ENCODE results near the gene PGBD2. TPM values are rescaled to one million over a fixed set of nuclear protein-coding genes. Genes with fewer than 3 reads are reported as not detected.

PGBD2 gene, protein sequence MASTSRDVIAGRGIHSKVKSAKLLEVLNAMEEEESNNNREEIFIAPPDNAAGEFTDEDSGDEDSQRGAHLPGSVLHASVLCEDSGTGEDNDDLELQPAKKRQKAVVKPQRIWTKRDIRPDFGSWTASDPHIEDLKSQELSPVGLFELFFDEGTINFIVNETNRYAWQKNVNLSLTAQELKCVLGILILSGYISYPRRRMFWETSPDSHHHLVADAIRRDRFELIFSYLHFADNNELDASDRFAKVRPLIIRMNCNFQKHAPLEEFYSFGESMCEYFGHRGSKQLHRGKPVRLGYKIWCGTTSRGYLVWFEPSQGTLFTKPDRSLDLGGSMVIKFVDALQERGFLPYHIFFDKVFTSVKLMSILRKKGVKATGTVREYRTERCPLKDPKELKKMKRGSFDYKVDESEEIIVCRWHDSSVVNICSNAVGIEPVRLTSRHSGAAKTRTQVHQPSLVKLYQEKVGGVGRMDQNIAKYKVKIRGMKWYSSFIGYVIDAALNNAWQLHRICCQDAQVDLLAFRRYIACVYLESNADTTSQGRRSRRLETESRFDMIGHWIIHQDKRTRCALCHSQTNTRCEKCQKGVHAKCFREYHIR
- total RNA-seq (2014; rRNA removed; shearing (Covaris generic); ENCODE audit: low replicate concordance): 6.1 and 6.9 TPM in 2 replicates

DNA sequence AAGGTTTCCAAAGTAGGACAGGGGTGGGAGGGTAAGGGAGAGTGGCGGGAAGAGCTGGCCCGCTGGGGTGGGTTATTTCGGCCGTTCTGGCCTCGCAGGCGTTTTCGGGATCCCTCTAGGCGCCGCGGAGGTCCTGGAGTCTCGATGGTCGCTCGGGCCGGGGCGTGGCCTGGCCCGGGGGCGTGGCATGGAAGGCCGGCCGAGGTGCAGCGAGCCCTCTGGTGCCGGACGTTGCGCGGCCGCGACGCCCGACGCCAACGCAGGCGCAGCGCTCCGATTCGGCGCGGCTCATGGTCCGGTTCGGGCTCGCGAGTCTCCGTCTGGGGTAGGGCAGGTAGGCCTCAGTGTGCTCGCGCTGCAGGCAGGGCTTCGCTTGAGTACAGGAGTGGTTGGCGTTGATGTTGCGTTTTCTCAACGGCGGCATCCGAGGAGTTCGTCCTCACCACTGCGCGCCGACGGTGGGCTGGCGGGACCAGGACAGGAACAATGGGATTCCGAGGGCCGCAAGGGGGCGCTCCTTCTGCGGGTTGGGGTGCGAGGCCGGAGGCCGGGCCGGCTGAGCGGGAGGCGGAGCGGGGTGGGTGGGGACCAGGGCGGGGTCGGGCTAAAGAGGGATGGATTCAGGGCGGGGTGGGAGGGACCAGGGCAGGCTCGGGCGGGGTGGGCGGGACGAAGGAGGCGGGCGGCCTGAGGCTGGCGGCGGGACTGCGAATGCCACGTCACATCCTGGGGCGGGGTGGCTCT is at the start of gene PGBD2:
Gene PGBD2 (plus strand): TSS at position 227 of the 744 bp plus-strand sequence. CDS start 7,628 bp downstream, outside the sequence.
- peaks cover 40% of the 10 kb centered on the region for H3K79me2 ChIP-seq (ENCODE audit: low read length)

DNA sequence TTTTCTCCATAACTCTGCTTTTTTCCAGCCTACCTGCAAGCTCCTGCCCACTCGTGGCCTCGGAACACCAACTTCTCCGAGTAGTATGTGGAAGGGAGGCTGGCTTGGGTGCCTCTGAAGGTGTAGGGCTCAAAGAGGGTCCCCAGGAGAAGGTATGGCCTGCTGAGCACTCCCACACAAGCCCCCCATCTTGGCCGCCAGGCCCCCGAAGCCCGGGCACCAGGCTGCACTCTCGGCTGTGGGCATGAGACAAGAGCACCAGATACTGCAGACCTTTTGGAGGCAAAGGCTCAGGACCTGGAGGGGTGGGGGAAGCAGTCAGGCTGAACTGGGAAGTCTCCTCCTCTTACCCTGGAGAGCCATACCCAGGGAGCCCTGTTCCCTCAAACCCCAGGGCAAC is 48.8 kb upstream of the PGBD2 start:
- H2AFZ ChIP-seq (ENCODE audit: low read length): no peak overlapping the region
- H3K9me2 ChIP-seq (replicated peaks; ENCODE audit: insufficient read depth, low read length): no peaks in the 10 kb centered on the region
- DNase-seq: no peak
- peak overlapping the region; percentile 97 for H3K9ac ChIP-seq (ENCODE audit: low read length)
- peak overlapping the region; percentile 86 for H3K4me2 ChIP-seq (ENCODE audit: low read depth, low read length, poor library complexity, severe bottlenecking)
- H3K36me3 ChIP-seq (ENCODE audit: insufficient read depth, low read length): peaks cover 12% of the 10 kb centered on the region
- no peaks in the 10 kb centered on the region for H4K20me1 ChIP-seq (ENCODE audit: insufficient read depth, low read depth, low read length)
- no peaks in the 10 kb centered on the region for H3K9me3 ChIP-seq (ENCODE audit: low read length)
- peak overlapping the region; percentile 65; the same call in 1 of the 2 replicates for H3K27ac ChIP-seq (ENCODE audit: low read length)
- peaks cover 46% of the 10 kb centered on the region for H3K4me1 ChIP-seq (ENCODE audit: low read length)
- H3K79me2 ChIP-seq (ENCODE audit: low read length): peaks cover 31% of the 10 kb centered on the region
- H3K27me3 ChIP-seq (ENCODE audit: low read length): no peaks in the 10 kb centered on the region
- H3K4me3 ChIP-seq (ENCODE audit: low read length): peak overlapping the region; percentile 86

More for the DNA sequence above, at the start of gene PGBD2:
- H3K27ac ChIP-seq (ENCODE audit: low read length): peak within 1 kb of the TSS; percentile 64
- no peaks in the 10 kb centered on the region for H3K36me3 ChIP-seq (ENCODE audit: insufficient read depth, low read length)
- H3K9me3 ChIP-seq (ENCODE audit: low read length): no peaks in the 10 kb centered on the region
- no peaks in the 10 kb centered on the region for H3K9me2 ChIP-seq (replicated peaks; ENCODE audit: insufficient read depth, low read length)
- H3K4me3 ChIP-seq (ENCODE audit: low read length): peak within 1 kb of the TSS; percentile 79
- peak within 1 kb of the TSS; percentile 86 for H3K4me2 ChIP-seq (ENCODE audit: low read depth, low read length, poor library complexity, severe bottlenecking)
- no peaks in the 10 kb centered on the region for H4K20me1 ChIP-seq (ENCODE audit: insufficient read depth, low read depth, low read length)
- H2AFZ ChIP-seq (ENCODE audit: low read length): peak within 1 kb of the TSS; percentile 72
- DNase-seq: peak; percentile 97
- peaks cover 41% of the 10 kb centered on the region for H3K4me1 ChIP-seq (ENCODE audit: low read length)
- no peaks in the 10 kb centered on the region for H3K27me3 ChIP-seq (ENCODE audit: low read length)
- H3K9ac ChIP-seq (ENCODE audit: low read length): peak within 1 kb of the TSS; percentile 73

DNA sequence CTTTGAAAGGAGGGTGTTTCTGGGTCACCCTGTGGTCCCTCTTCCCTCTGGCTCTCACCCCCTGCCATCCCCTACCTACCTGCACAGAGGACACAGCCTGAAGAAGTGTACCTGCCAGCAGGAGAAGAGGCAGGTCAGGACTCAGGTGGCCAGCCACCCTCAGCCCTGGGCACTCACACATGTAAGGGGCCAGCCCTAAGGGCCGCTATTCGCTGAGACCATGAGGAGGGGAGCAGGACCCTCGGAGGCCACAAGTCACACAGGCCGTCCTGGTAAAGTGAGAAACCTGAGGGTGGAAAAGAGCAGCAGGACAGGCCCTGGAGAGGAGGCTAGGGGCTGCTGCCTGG is 48.3 kb upstream of the PGBD2 start:
- peak overlapping the region; percentile 97 for H3K9ac ChIP-seq (ENCODE audit: low read length)
- H3K9me2 ChIP-seq (replicated peaks; ENCODE audit: insufficient read depth, low read length): no peaks in the 10 kb centered on the region
- peaks cover 12% of the 10 kb centered on the region for H3K36me3 ChIP-seq (ENCODE audit: insufficient read depth, low read length)
- no peak for DNase-seq
- peak overlapping the region; percentile 65 for H3K27ac ChIP-seq (ENCODE audit: low read length)
- peaks cover 45% of the 10 kb centered on the region for H3K4me1 ChIP-seq (ENCODE audit: low read length)
- no peaks in the 10 kb centered on the region for H3K27me3 ChIP-seq (ENCODE audit: low read length)
- peak overlapping the region; percentile 74; the same call in 1 of the 2 replicates for H2AFZ ChIP-seq (ENCODE audit: low read length)
- H3K4me2 ChIP-seq (ENCODE audit: low read depth, low read length, poor library complexity, severe bottlenecking): peak overlapping the region; percentile 86
- no peaks in the 10 kb centered on the region for H4K20me1 ChIP-seq (ENCODE audit: insufficient read depth, low read depth, low read length)
- no peaks in the 10 kb centered on the region for H3K9me3 ChIP-seq (ENCODE audit: low read length)
- peaks cover 31% of the 10 kb centered on the region for H3K79me2 ChIP-seq (ENCODE audit: low read length)
- H3K4me3 ChIP-seq (ENCODE audit: low read length): peak overlapping the region; percentile 86

DNA sequence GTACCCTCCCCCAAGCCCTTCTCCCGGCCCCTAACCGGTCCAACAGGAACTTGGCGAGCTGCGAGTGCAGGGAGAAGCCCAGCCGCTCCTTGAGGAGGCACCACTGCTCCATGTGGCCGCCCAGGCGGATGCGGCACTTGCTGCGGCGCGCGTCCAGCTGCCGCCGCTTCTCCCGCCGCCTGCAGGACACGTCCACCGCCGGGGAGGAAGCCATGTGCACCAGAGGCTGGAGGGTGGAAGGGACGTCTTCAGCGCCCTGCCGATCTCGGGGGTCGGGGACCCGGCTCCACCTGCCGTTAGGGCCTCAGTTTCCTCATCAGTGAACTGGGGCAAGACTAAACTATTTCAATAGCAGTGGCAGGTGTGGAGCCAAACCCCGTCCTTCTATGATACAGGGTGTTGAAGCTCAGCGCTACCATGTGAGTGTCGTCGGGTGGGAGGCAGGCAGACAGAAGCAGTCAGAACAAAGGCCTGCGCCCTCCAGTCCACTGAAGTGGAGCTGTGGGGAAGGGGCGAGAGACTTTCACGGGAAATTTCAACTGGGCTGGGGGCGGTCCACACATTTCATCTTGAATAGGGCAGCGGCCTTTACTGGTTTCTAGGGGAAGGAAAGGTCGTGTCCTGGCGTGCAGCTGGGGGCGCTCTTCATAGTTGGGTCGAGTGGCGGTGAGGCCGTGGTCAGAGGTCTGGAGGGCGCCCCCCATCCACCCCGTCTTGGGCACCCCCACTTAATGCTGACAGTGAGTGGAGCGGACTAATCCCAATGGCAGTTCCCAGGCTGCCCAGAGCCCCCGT is 47.7 kb upstream of the PGBD2 start:
- peaks cover 47% of the 10 kb centered on the region for H3K4me1 ChIP-seq (ENCODE audit: low read length)
- no peaks in the 10 kb centered on the region for H3K27me3 ChIP-seq (ENCODE audit: low read length)
- H2AFZ ChIP-seq (ENCODE audit: low read length): peak overlapping the region; percentile 74
- peak overlapping the region; percentile 97 for H3K9ac ChIP-seq (ENCODE audit: low read length)
- peak overlapping the region; percentile 86 for H3K4me2 ChIP-seq (ENCODE audit: low read depth, low read length, poor library complexity, severe bottlenecking)
- peak overlapping the region; percentile 86 for H3K4me3 ChIP-seq (ENCODE audit: low read length)
- DNase-seq: peak; percentile 77
- H3K36me3 ChIP-seq (ENCODE audit: insufficient read depth, low read length): peaks cover 9% of the 10 kb centered on the region
- peak overlapping the region; percentile 65 for H3K27ac ChIP-seq (ENCODE audit: low read length)
- no peaks in the 10 kb centered on the region for H3K9me2 ChIP-seq (replicated peaks; ENCODE audit: insufficient read depth, low read length)
- H4K20me1 ChIP-seq (ENCODE audit: insufficient read depth, low read depth, low read length): no peaks in the 10 kb centered on the region
- H3K9me3 ChIP-seq (ENCODE audit: low read length): no peaks in the 10 kb centered on the region
- H3K79me2 ChIP-seq (ENCODE audit: low read length): peaks cover 31% of the 10 kb centered on the region

DNA sequence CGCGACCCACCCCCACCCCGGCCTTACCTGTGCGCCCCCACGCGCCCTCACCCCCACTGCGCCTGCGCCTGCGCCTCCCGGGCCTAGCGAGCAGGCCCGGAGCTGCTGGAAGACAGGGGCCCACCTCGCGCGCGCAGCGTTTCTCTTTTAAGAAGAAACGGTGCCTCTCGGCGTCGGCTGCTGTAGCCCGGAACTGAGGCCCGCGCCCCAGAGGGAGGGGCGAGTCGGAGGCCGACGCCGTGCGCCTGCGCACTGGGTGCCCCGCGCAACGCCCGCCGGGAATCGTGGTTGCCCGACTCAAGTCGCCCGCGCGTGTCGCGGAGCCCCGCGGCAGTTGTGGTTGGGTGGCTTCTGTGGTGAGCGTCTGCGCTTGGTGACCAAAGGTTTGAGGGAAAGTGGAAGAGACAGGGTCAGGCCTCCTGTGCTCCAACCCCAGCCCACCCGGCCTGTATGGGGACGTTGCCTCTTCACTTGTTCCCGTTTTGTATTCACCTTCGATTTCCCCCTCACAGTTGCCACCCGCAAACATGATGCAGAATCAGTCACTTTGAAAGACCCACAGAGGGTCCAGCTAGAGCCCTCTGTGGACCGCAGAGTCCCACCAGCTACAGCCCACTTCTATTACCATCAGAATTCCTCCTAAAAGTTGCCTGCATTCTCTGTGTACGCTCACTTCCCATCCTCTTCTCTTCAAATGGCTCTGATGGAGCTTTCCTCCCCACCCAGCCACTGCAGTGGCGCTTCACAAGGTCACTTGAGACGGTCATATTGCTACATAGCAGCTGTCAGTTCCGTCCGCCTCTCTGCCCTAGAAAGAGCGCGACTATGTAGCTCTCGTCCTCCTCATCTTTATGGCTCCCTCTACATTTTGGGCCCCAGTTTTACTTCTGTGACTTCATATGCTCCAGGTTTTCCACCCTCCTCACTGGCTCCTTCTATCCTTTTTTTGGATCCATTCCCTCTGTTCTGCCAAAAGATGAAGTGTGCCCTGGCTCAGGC is 46.8 kb upstream of the PGBD2 start, which contains the start of gene ZNF692:
Gene ZNF692 (minus strand): TSS at position 195 of the 999 bp plus-strand sequence. CDS start 776 bp downstream, outside the sequence.
- Histone ChIP-seq H3K4me1 (ENCODE audit: low read length) (peaks cover 56% of the 10 kb centered on the region), H3K36me3 (ENCODE audit: insufficient read depth, low read length) (peaks cover 5% of the 10 kb centered on the region), H3K79me2 (ENCODE audit: low read length) (peaks cover 31% of the 10 kb centered on the region), H3K4me2 (ENCODE audit: low read depth, low read length, poor library complexity, severe bottlenecking) (peak within 1 kb of the TSS; percentile 86), H3K4me3 (ENCODE audit: low read length) (peak within 1 kb of the TSS; percentile 86), H2AFZ (ENCODE audit: low read length) (peak within 1 kb of the TSS; percentile 74), H3K9me3 (ENCODE audit: low read length) (no peaks in the 10 kb centered on the region), H3K27ac (ENCODE audit: low read length) (peak within 1 kb of the TSS; percentile 65), H3K9me2 (replicated peaks; ENCODE audit: insufficient read depth, low read length) (no peaks in the 10 kb centered on the region), H4K20me1 (ENCODE audit: insufficient read depth, low read depth, low read length) (no peaks in the 10 kb centered on the region), H3K27me3 (ENCODE audit: low read length) (no peaks in the 10 kb centered on the region), H3K9ac (ENCODE audit: low read length) (peak within 1 kb of the TSS; percentile 97)
- peak; percentile 99 for DNase-seq

DNA sequence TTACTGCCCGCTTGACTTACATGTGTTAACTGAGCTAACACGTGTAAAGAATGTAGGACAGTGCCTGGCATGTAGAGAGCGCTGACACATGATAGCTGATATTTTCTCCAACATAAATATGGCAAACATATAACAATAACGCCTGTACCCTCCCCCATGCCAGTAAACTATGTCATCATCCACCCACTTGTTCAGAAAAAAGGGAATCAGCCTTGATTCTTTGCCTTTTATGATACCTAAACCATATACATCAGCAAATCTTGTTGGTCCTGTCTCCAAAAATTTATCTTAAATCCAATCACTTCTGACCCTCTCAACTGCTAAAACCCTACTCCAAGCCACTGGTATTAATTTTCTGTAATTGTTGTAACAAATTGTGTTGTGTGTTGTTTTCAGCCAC is 46.0 kb upstream of the PGBD2 start:
- H3K9me2 ChIP-seq (replicated peaks; ENCODE audit: insufficient read depth, low read length): no peaks in the 10 kb centered on the region
- peak overlapping the region; percentile 70 for H3K4me3 ChIP-seq (ENCODE audit: low read length)
- peak overlapping the region; percentile 86 for H3K4me2 ChIP-seq (ENCODE audit: low read depth, low read length, poor library complexity, severe bottlenecking)
- H3K9me3 ChIP-seq (ENCODE audit: low read length): no peaks in the 10 kb centered on the region
- H3K27ac ChIP-seq (ENCODE audit: low read length): no peak overlapping the region
- H3K4me1 ChIP-seq (ENCODE audit: low read length): peaks cover 57% of the 10 kb centered on the region
- H3K27me3 ChIP-seq (ENCODE audit: low read length): no peaks in the 10 kb centered on the region
- peaks cover 31% of the 10 kb centered on the region for H3K79me2 ChIP-seq (ENCODE audit: low read length)
- H4K20me1 ChIP-seq (ENCODE audit: insufficient read depth, low read depth, low read length): no peaks in the 10 kb centered on the region
- peak overlapping the region; percentile 97 for H3K9ac ChIP-seq (ENCODE audit: low read length)
- DNase-seq: no peak
- H2AFZ ChIP-seq (ENCODE audit: low read length): no peak overlapping the region
- H3K36me3 ChIP-seq (ENCODE audit: insufficient read depth, low read length): no peaks in the 10 kb centered on the region

DNA sequence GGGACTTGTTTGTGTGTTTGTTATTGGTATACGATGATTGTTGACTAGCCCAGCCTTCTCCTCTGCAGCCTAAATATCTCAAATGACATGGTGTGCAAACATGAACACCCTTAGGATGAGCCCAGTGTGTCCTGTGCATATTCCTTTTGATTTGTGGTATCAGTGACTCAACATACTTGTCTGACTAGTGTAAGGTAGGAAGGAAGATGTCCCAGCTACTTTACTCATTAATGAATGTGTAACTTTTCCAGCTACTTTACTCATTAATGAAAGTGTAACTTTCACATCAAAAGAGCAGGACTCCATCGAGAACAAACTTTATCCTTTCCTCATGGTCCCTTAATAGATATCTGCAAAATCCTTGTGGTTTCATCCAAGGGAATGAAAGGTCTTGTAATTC is 44.4 kb upstream of the PGBD2 start:
- H3K79me2 ChIP-seq (ENCODE audit: low read length): peaks cover 18% of the 10 kb centered on the region
- H3K4me2 ChIP-seq (ENCODE audit: low read depth, low read length, poor library complexity, severe bottlenecking): no peak overlapping the region
- no peak overlapping the region for H3K4me3 ChIP-seq (ENCODE audit: low read length)
- H3K36me3 ChIP-seq (ENCODE audit: insufficient read depth, low read length): no peaks in the 10 kb centered on the region
- no peaks in the 10 kb centered on the region for H3K27me3 ChIP-seq (ENCODE audit: low read length)
- peak; percentile 40 for DNase-seq
- peaks cover 50% of the 10 kb centered on the region for H3K4me1 ChIP-seq (ENCODE audit: low read length)
- H2AFZ ChIP-seq (ENCODE audit: low read length): no peak overlapping the region
- H3K9me2 ChIP-seq (replicated peaks; ENCODE audit: insufficient read depth, low read length): no peaks in the 10 kb centered on the region
- H3K9me3 ChIP-seq (ENCODE audit: low read length): no peaks in the 10 kb centered on the region
- no peak overlapping the region for H3K27ac ChIP-seq (ENCODE audit: low read length)
- no peaks in the 10 kb centered on the region for H4K20me1 ChIP-seq (ENCODE audit: insufficient read depth, low read depth, low read length)
- no peak overlapping the region for H3K9ac ChIP-seq (ENCODE audit: low read length)

Measured in Karpas-422 (cell line).